HG03280 (cell line): ENCODE results near the gene NR2C2.

Experiments
- ATAC-seq: cut with Tn5 transposase; IDR thresholded peaks from one replicate; pipeline ENCODE4 v1.9.1; 2021; ENCODE audit warnings: mild to moderate bottlenecking, moderate library complexity; ENCODE audit not compliant: unreplicated experiment

Gene NR2C2

GRCh38 chr3:15014606-15015328 is 67.4 kb downstream of the NR2C2 start:
- no peak for ATAC-seq

- ATAC-seq, result no peak
Observed at GRCh38 chr3:15015456-15015855, 68.1 kb downstream of the NR2C2 start.

- ATAC-seq, result no peak
Observed at GRCh38 chr3:15017191-15017590, 69.8 kb downstream of the NR2C2 start.

- ATAC-seq, result no peak
Observed at GRCh38 chr3:15023249-15023648, 75.9 kb downstream of the NR2C2 start.

- no peak for ATAC-seq
Observed at GRCh38 chr3:15023719-15024118, 76.3 kb downstream of the NR2C2 start.

- no peak for ATAC-seq
Observed at GRCh38 chr3:15029625-15030024, 82.2 kb downstream of the NR2C2 start.

GRCh38 chr3:15032650-15033049 is 85.3 kb downstream of the NR2C2 start:
- no peak for ATAC-seq

GRCh38 chr3:15033103-15033502 is 85.7 kb downstream of the NR2C2 start:
- no peak for ATAC-seq

GRCh38 chr3:15038306-15038705 is 90.9 kb downstream of the NR2C2 start:
- no peak for ATAC-seq

- no peak for ATAC-seq
Observed at GRCh38 chr3:15040844-15041243, 93.5 kb downstream of the NR2C2 start.

GRCh38 chr3:15041950-15042349 is 94.6 kb downstream of the NR2C2 start:
- no peak for ATAC-seq

- no peak for ATAC-seq
Observed at GRCh38 chr3:15042936-15043335, 95.6 kb downstream of the NR2C2 start.

- no peak for ATAC-seq
Observed at GRCh38 chr3:15043408-15044171, 96.2 kb downstream of the NR2C2 start.

GRCh38 chr3:15044326-15044725 is 96.9 kb downstream of the NR2C2 start:
- no peak for ATAC-seq

- ATAC-seq, result no peak
Observed at GRCh38 chr3:15045667-15046066, 98.3 kb downstream of the NR2C2 start.

GRCh38 chr3:15049584-15049983 is 102.2 kb downstream of the NR2C2 start:
- no peak for ATAC-seq

GRCh38 chr3:15050405-15051092 is 103.2 kb downstream of the NR2C2 start:
- peak; percentile 68 for ATAC-seq

- ATAC-seq, result peak; percentile 54
Observed at GRCh38 chr3:15051531-15051930, 104.1 kb downstream of the NR2C2 start.

- ATAC-seq, result no peak
Observed at GRCh38 chr3:15052335-15053242, 105.2 kb downstream of the NR2C2 start.

GRCh38 chr3:15053541-15053940 is 106.2 kb downstream of the NR2C2 start:
- ATAC-seq, result no peak
